ENCODE data around the gene NDUFAB1. TPM values are rescaled to one million over a fixed set of nuclear protein-coding genes. Genes with fewer than 3 reads are reported as not detected.

NDUFAB1 gene
- total RNA-seq, 1 donor from 2014 or later = 75.9 TPM

DNA sequence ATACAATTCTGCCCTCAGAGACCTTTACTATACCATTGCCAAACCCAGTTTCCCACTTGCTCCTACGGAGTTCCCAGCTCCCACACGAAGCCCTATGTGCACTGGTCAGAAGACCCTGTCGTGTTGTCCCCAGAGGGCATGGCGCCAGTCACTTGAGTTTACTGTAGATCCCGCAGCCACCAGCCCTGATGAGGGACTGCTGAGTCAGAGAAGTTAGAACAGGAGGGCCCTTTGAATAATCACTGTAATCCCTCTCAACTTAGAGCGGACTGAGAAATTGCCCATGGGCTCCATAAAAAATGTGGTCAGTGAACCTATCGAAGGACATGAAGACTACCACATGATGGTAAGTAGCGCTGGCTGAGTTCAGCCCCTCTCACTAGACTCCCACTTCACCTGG is 29.4 kb downstream of the NDUFAB1 start:
- peaks cover 33% of the 10 kb centered on the region for H3K36me3 Mint-ChIP-seq (ENCODE audit: insufficient read depth)
- DNase-seq (ENCODE audit: low spot score, unreplicated experiment) = no peak
- H3K27me3 Mint-ChIP-seq = no peaks in the 10 kb centered on the region
- H3K4me3 Mint-ChIP-seq (ENCODE audit: low read depth) = no peak overlapping the region
- TF ChIP-seq, protein P1, sequence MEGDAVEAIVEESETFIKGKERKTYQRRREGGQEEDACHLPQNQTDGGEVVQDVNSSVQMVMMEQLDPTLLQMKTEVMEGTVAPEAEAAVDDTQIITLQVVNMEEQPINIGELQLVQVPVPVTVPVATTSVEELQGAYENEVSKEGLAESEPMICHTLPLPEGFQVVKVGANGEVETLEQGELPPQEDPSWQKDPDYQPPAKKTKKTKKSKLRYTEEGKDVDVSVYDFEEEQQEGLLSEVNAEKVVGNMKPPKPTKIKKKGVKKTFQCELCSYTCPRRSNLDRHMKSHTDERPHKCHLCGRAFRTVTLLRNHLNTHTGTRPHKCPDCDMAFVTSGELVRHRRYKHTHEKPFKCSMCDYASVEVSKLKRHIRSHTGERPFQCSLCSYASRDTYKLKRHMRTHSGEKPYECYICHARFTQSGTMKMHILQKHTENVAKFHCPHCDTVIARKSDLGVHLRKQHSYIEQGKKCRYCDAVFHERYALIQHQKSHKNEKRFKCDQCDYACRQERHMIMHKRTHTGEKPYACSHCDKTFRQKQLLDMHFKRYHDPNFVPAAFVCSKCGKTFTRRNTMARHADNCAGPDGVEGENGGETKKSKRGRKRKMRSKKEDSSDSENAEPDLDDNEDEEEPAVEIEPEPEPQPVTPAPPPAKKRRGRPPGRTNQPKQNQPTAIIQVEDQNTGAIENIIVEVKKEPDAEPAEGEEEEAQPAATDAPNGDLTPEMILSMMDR (IDR thresholded peaks at IDR 0.05; ENCODE audit: unreplicated experiment) = no peak
- no peaks in the 10 kb centered on the region for H3K4me1 Mint-ChIP-seq (ENCODE audit: low read depth)
- peak overlapping the region; percentile 73 for H3K27ac Mint-ChIP-seq
- no peaks in the 10 kb centered on the region for H3K9me3 Mint-ChIP-seq (ENCODE audit: low read depth)

GRCh38 chr16:23564575-23565363 is 31.3 kb downstream of the NDUFAB1 start:
- DNase-seq (ENCODE audit: low spot score, unreplicated experiment) = no peak
- H3K4me1 Mint-ChIP-seq (ENCODE audit: low read depth) = no peaks in the 10 kb centered on the region
- peaks cover 26% of the 10 kb centered on the region for H3K36me3 Mint-ChIP-seq (ENCODE audit: insufficient read depth)
- no peaks in the 10 kb centered on the region for H3K27me3 Mint-ChIP-seq
- H3K9me3 Mint-ChIP-seq (ENCODE audit: low read depth) = no peaks in the 10 kb centered on the region
- H3K4me3 Mint-ChIP-seq (ENCODE audit: low read depth) = no peak overlapping the region
- TF ChIP-seq, protein P1 (IDR thresholded peaks at IDR 0.05; ENCODE audit: unreplicated experiment) = no peak
- H3K27ac Mint-ChIP-seq = no peak overlapping the region

GRCh38 chr16:23563186-23563585 is 32.9 kb downstream of the NDUFAB1 start:
- Mint-ChIP-seq H3K9me3 (ENCODE audit: low read depth) (no peaks in the 10 kb centered on the region), H3K4me1 (ENCODE audit: low read depth) (peaks cover 4% of the 10 kb centered on the region), H3K27ac (no peak overlapping the region), H3K27me3 (no peaks in the 10 kb centered on the region), H3K4me3 (ENCODE audit: low read depth) (no peak overlapping the region), H3K36me3 (ENCODE audit: insufficient read depth) (peaks cover 20% of the 10 kb centered on the region)
- TF ChIP-seq, protein P1 (IDR thresholded peaks at IDR 0.05; ENCODE audit: unreplicated experiment) = no peak
- DNase-seq (ENCODE audit: low spot score, unreplicated experiment) = no peak

GRCh38 chr16:23562505-23562904 is 33.6 kb downstream of the NDUFAB1 start:
- no peaks in the 10 kb centered on the region for H3K27me3 Mint-ChIP-seq
- H3K4me3 Mint-ChIP-seq (ENCODE audit: low read depth) = no peak overlapping the region
- DNase-seq (ENCODE audit: low spot score, unreplicated experiment) = no peak
- peaks cover 4% of the 10 kb centered on the region for H3K4me1 Mint-ChIP-seq (ENCODE audit: low read depth)
- TF ChIP-seq, protein P1 (IDR thresholded peaks at IDR 0.05; ENCODE audit: unreplicated experiment) = no peak
- H3K27ac Mint-ChIP-seq = no peak overlapping the region
- no peaks in the 10 kb centered on the region for H3K9me3 Mint-ChIP-seq (ENCODE audit: low read depth)
- peaks cover 20% of the 10 kb centered on the region for H3K36me3 Mint-ChIP-seq (ENCODE audit: insufficient read depth)

- DNase-seq (ENCODE audit: low spot score, unreplicated experiment) = no peak
- Mint-ChIP-seq H3K27ac (no peak overlapping the region), H3K27me3 (no peaks in the 10 kb centered on the region), H3K9me3 (ENCODE audit: low read depth) (no peaks in the 10 kb centered on the region), H3K4me3 (ENCODE audit: low read depth) (no peak overlapping the region), H3K4me1 (ENCODE audit: low read depth) (peaks cover 7% of the 10 kb centered on the region), H3K36me3 (ENCODE audit: insufficient read depth) (peaks cover 19% of the 10 kb centered on the region)
- TF ChIP-seq, protein P1 (IDR thresholded peaks at IDR 0.05; ENCODE audit: unreplicated experiment) = no peak
These were observed 34.5 kb downstream of the NDUFAB1 start for GRCh38 chr16:23561586-23561985.

Measured in progenitor cell of endocrine pancreas (in vitro differentiated cells).